GM21723 (cell line): Measurements from ENCODE around the gene MALSU1.

Experiments used
- ATAC-seq: cut with Tn5 transposase; IDR thresholded peaks from one replicate; pipeline ENCODE4 v1.9.1; 2021; ENCODE audit warnings: mild to moderate bottlenecking, moderate library complexity; ENCODE audit not compliant: unreplicated experiment

MALSU1 gene

DNA sequence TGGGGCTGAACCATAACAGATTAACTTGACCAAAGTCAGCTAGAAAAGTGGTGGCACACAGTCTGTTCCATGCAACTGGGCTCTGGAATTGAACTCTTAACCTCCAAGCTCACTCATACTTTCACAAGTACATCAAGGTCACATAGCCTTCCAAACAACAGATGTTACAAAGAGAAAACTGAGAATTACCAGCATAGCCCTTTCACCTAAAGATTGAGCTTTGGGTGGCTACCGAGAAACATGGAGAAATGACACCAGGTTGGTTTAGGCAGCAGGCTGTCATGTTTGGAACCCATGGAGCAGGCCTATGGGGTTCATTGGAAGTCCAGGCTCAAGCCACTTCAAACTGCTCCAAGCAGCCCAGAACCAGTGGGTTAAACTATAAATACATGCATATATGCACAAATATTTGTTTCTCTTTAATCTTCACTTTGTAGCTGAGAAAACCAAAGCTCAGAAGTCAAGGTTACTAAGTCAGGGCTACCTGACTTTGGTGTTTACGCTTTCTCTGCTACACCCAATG lies 59.1 kb downstream of the MALSU1 start:
- peak; percentile 19 for ATAC-seq
